GM12892 (cell line): Measurements from ENCODE around the gene ZFTA. TPM values are rescaled to one million over a fixed set of nuclear protein-coding genes. Genes with fewer than 3 reads are reported as not detected.
"Not testable (repeated sequence)": the region's sequence is repeated elsewhere in the genome, so short reads cannot be mapped to it uniquely, and the experiment has no call there.

Experiments used
- DNase-seq: peaks from one replicate; pipeline ENCODE4 v3.0.0; 2011; ENCODE audit not compliant: insufficient read length
- FAIRE-seq: peaks from 2 replicates; lab custom pipeline; 2011; peaks lifted over from hg19 to GRCh38; lab: Jason Lieb, UNC
- POLR2A ChIP-seq: IDR thresholded peaks from 2 replicates; pipeline ENCODE4 v1.6.1; 2011; ENCODE audit warnings: low read depth, low read length, control low read depth
- POLR2AphosphoS5 ChIP-seq: IDR thresholded peaks from 2 replicates; pipeline ENCODE4 v1.6.1; 2011; ENCODE audit warnings: low read depth, low read length, control low read depth
- TAF1 ChIP-seq: IDR thresholded peaks from 2 replicates; pipeline ENCODE4 v1.6.1; 2011; ENCODE audit warnings: low read depth, mild to moderate bottlenecking, control low read depth, low read length, borderline replicate concordance
- polyA plus RNA-seq: library from polyadenylated mRNA; unstranded; fragments of >200 nt; gene quantifications from one replicate; pipeline ENCODE4 v1.2.1, GENCODE V29; 2012; ENCODE audit warnings: missing spikeins, inconsistent platforms; ENCODE audit not compliant: missing spikeins

ZFTA gene
- polyA plus RNA-seq = 2.4 TPM

- peak; percentile 79 for FAIRE-seq
- TF ChIP-seq POLR2AphosphoS5 (no peak), TAF1 (no peak), POLR2A (no peak)
- peak; percentile 77 for DNase-seq
These were observed at the start of gene ZFTA for GRCh38 chr11:63768237-63769041. Gene ZFTA (minus strand): TSS chr11:63768775. CDS start chr11:63768622, 153 bp downstream.

- TF ChIP-seq POLR2A = no peak
- no peak for TF ChIP-seq TAF1
- no peak for TF ChIP-seq POLR2AphosphoS5
- DNase-seq (no peak), FAIRE-seq (no peak)
These were observed 49.4 kb upstream of the ZFTA start for GRCh38 chr11:63817758-63818498.

GRCh38 chr11:63816732-63817131 lies 48.2 kb upstream of the ZFTA start:
- no peak for FAIRE-seq
- TF ChIP-seq TAF1 (no peak), POLR2AphosphoS5 (no peak)
- no peak for DNase-seq

GRCh38 chr11:63816166-63816565 lies 47.6 kb upstream of the ZFTA start:
- TF ChIP-seq POLR2AphosphoS5 (no peak), TAF1 (no peak), POLR2A (no peak)
- no peak for DNase-seq
- FAIRE-seq = no peak

GRCh38 chr11:63814383-63814736 lies 45.8 kb upstream of the ZFTA start:
- TF ChIP-seq POLR2A (no peak), POLR2AphosphoS5 (peak; percentile 10; the same call in 1 of the 2 replicates)
- FAIRE-seq = no peak
- no peak for DNase-seq

- FAIRE-seq (no peak), DNase-seq (peak; percentile 58)
- TF ChIP-seq TAF1 (no peak), POLR2A (0 out of 2 replicates have a peak, but pooled peaks have one; percentile 27), POLR2AphosphoS5 (0 out of 2 replicates have a peak, but pooled peaks have one; percentile 12)
These were observed 45.2 kb upstream of the ZFTA start for GRCh38 chr11:63813563-63814382.

GRCh38 chr11:63813035-63813562 lies 44.5 kb upstream of the ZFTA start, which contains the start of gene SPINDOC:
Gene SPINDOC (plus strand): TSS chr11:63813456. CDS start chr11:63813687, 231 bp downstream.
- FAIRE-seq (peak; percentile 96), DNase-seq (peak; percentile 93)
- TF ChIP-seq POLR2A (peak; percentile 79; the same call in 1 of the 2 replicates), TAF1 (0 out of 2 replicates have a peak, but pooled peaks have one; percentile 25), POLR2AphosphoS5 (no peak)

GRCh38 chr11:63811522-63811921 lies 42.9 kb upstream of the ZFTA start:
- FAIRE-seq = no peak
- DNase-seq = no peak
- TF ChIP-seq TAF1 = no peak
- TF ChIP-seq POLR2AphosphoS5 = no peak
- no peak for TF ChIP-seq POLR2A

GRCh38 chr11:63810383-63810782 lies 41.8 kb upstream of the ZFTA start:
- FAIRE-seq, DNase-seq: not testable (repeated sequence)

GRCh38 chr11:63805844-63806415 lies 37.4 kb upstream of the ZFTA start:
- FAIRE-seq = no peak
- TF ChIP-seq POLR2A (no peak), POLR2AphosphoS5 (no peak), TAF1 (no peak)

More at GRCh38 chr11:63805844-63806415, 37.4 kb upstream of the ZFTA start:
- no peak for DNase-seq
